LHCN-M2 (cell line): ENCODE data around the gene SERPINB5. TPM values are rescaled to one million over a fixed set of nuclear protein-coding genes. Genes with fewer than 3 reads are reported as not detected.
"Not testable (repeated sequence)": the region's sequence is repeated elsewhere in the genome, so short reads cannot be mapped to it uniquely, and the experiment has no call there.

ENCODE experiments used
- DNase-seq: peaks from one replicate; pipeline ENCODE4 v3.0.0-alpha.2; 2012; ENCODE audit warnings: low read depth
- polyA plus RNA-seq: library from polyadenylated mRNA; unstranded; fragments of >200 nt; gene quantifications from one replicate; pipeline ENCODE4 v1.2.1, GENCODE V29; 2012; ENCODE audit warnings: missing spikeins
- total RNA-seq: library from RNA; depleted of rRNA; stranded (reverse); fragments of >200 nt; gene quantifications from 2 replicates; pipeline ENCODE4 v1.2.3, GENCODE V29; 2014; rRNA removed

Gene SERPINB5
- not detected in 2 replicates for total RNA-seq
- not detected for polyA plus RNA-seq

- no peak for DNase-seq
Measured at GRCh38 chr18:63476668-63477067, at the start of gene SERPINB5. TSS of gene SERPINB5 (plus strand) at chr18:63476958. CDS start at chr18:63484429, 7,471 bp downstream.

GRCh38 chr18:63427558-63427957 is 49.2 kb upstream of the SERPINB5 start:
- DNase-seq: no peak

- no peak for DNase-seq
Measured at GRCh38 chr18:63430526-63430925, 46.2 kb upstream of the SERPINB5 start.

- no peak for DNase-seq
Measured at GRCh38 chr18:63431180-63431579, 45.6 kb upstream of the SERPINB5 start.

GRCh38 chr18:63433334-63433866 is 43.4 kb upstream of the SERPINB5 start:
- DNase-seq: no peak

- no peak for DNase-seq
Measured at GRCh38 chr18:63438181-63438580, 38.6 kb upstream of the SERPINB5 start.

- peak; percentile 48 for DNase-seq
Measured at GRCh38 chr18:63439334-63439733, 37.4 kb upstream of the SERPINB5 start.

GRCh38 chr18:63440219-63440618 is 36.5 kb upstream of the SERPINB5 start:
- peak; percentile 45 for DNase-seq

GRCh38 chr18:63440881-63441280 is 35.9 kb upstream of the SERPINB5 start:
- DNase-seq: no peak

- DNase-seq: no peak
Measured at GRCh38 chr18:63443829-63444228, 32.9 kb upstream of the SERPINB5 start.

- DNase-seq: peak; percentile 76
Measured at GRCh38 chr18:63444580-63444979, 32.2 kb upstream of the SERPINB5 start.

GRCh38 chr18:63445037-63445436 is 31.7 kb upstream of the SERPINB5 start:
- no peak for DNase-seq

- no peak for DNase-seq
Measured at GRCh38 chr18:63446266-63446665, 30.5 kb upstream of the SERPINB5 start.

- DNase-seq: no peak
Measured at GRCh38 chr18:63447066-63447465, 29.7 kb upstream of the SERPINB5 start.

- DNase-seq: no peak
Measured at GRCh38 chr18:63449426-63449825, 27.3 kb upstream of the SERPINB5 start.

- no peak for DNase-seq
Measured at GRCh38 chr18:63451799-63452660, 24.7 kb upstream of the SERPINB5 start.

- DNase-seq: not testable (repeated sequence)
Measured at GRCh38 chr18:63452751-63453150, 24.0 kb upstream of the SERPINB5 start.

GRCh38 chr18:63454497-63454896 is 22.3 kb upstream of the SERPINB5 start:
- DNase-seq: peak; percentile 33

- no peak for DNase-seq
Measured at GRCh38 chr18:63457977-63458376, 18.8 kb upstream of the SERPINB5 start.

- DNase-seq: no peak
Measured at GRCh38 chr18:63460414-63460813, 16.3 kb upstream of the SERPINB5 start.

GRCh38 chr18:63464434-63464833 is 12.3 kb upstream of the SERPINB5 start:
- DNase-seq: no peak

GRCh38 chr18:63465059-63465458 is 11.7 kb upstream of the SERPINB5 start:
- DNase-seq: no peak

- DNase-seq: no peak
Measured at GRCh38 chr18:63467699-63468098, 9.1 kb upstream of the SERPINB5 start.
